H9 (cell line): ENCODE results near the gene SLC17A9. TPM values are rescaled to one million over a fixed set of nuclear protein-coding genes. Genes with fewer than 3 reads are reported as not detected.

ENCODE experiments used
- DNase-seq: peaks from one replicate; pipeline ENCODE4 v3.0.0-alpha.2; 2017
- H2AFZ ChIP-seq: one replicate; pipeline ENCODE4 v1.6.1; 2013; ENCODE audit warnings: mild to moderate bottlenecking, low read length, control low read depth, moderate library complexity
- H2AK5ac ChIP-seq: 2 replicates; pipeline ENCODE4 v1.6.1; 2013; ENCODE audit warnings: low read length, control low read depth, mixed read lengths; ENCODE audit not compliant: insufficient read length
- H2BK120ac ChIP-seq: one replicate; pipeline ENCODE4 v1.6.1; 2013; ENCODE audit warnings: low read depth, mild to moderate bottlenecking, low read length, control low read depth, inconsistent platforms; ENCODE audit not compliant: poor library complexity, severe bottlenecking
- H2BK12ac ChIP-seq: 2 replicates; pipeline ENCODE4 v1.6.1; 2013; ENCODE audit warnings: low read length, control low read depth, mixed read lengths, low read depth; ENCODE audit not compliant: insufficient read length
- H2BK15ac ChIP-seq: 2 replicates; pipeline ENCODE4 v1.6.1; 2013; ENCODE audit warnings: low read depth, low read length, control low read depth
- H2BK20ac ChIP-seq: one replicate; pipeline ENCODE4 v1.6.1; 2013; ENCODE audit warnings: low read depth, mild to moderate bottlenecking, low read length, control low read depth, inconsistent platforms; ENCODE audit not compliant: poor library complexity, severe bottlenecking
- H2BK5ac ChIP-seq: 2 replicates; pipeline ENCODE4 v1.6.1; 2013; ENCODE audit warnings: low read length, control low read depth, mixed read lengths; ENCODE audit not compliant: insufficient read length
- H3K14ac ChIP-seq: 2 replicates; pipeline ENCODE4 v1.6.1; 2013; ENCODE audit warnings: low read length, control low read depth; ENCODE audit not compliant: insufficient read depth
- H3K18ac ChIP-seq: 2 replicates; pipeline ENCODE4 v1.6.1; 2013; ENCODE audit warnings: low read depth, mild to moderate bottlenecking, mixed read lengths, low read length, control low read depth; ENCODE audit not compliant: insufficient read length
- H3K23ac ChIP-seq: 2 replicates; pipeline ENCODE4 v1.6.1; 2013; ENCODE audit warnings: low read length, control low read depth, mixed read lengths, low read depth; ENCODE audit not compliant: insufficient read length
- H3K23me2 ChIP-seq: 2 replicates; pipeline ENCODE4 v1.6.1; 2013; ENCODE audit warnings: low read depth, mild to moderate bottlenecking, mixed read lengths, low read length, control low read depth; ENCODE audit not compliant: insufficient read length, poor library complexity, severe bottlenecking
- H3K27ac ChIP-seq: 2 replicates; pipeline ENCODE4 v1.5.1; 2013; ENCODE audit warnings: low read length, control low read depth, mixed read lengths, low read depth; ENCODE audit not compliant: insufficient read length
- H3K27me3 ChIP-seq: 2 replicates; pipeline ENCODE4 v1.6.1; 2013; ENCODE audit warnings: low read length, control low read depth, inconsistent platforms; ENCODE audit not compliant: insufficient read depth
- H3K4ac ChIP-seq: 2 replicates; pipeline ENCODE4 v1.6.1; 2013; ENCODE audit warnings: low read depth, mild to moderate bottlenecking, control low read depth, inconsistent platforms, low read length, moderate library complexity
- H3K4me1 ChIP-seq: 2 replicates; pipeline ENCODE4 v1.6.1; 2013; ENCODE audit warnings: low read length, control low read depth, inconsistent platforms; ENCODE audit not compliant: insufficient read depth
- H3K4me2 ChIP-seq: 2 replicates; pipeline ENCODE4 v1.6.1; 2013; ENCODE audit warnings: low read length, control low read depth, mixed read lengths; ENCODE audit not compliant: insufficient read length, insufficient read depth
- H3K56ac ChIP-seq: 2 replicates; pipeline ENCODE4 v1.6.1; 2013; ENCODE audit warnings: low read depth, mild to moderate bottlenecking, mixed read lengths, low read length, control low read depth; ENCODE audit not compliant: insufficient read length
- H3K79me1 ChIP-seq: 2 replicates; pipeline ENCODE4 v1.6.1; 2013; ENCODE audit warnings: low read depth, mild to moderate bottlenecking, moderate library complexity, low read length, control low read depth, inconsistent platforms; ENCODE audit not compliant: insufficient read depth, poor library complexity, severe bottlenecking
- H3K79me2 ChIP-seq: 2 replicates; pipeline ENCODE4 v1.6.1; 2013; ENCODE audit warnings: low read length, control low read depth, inconsistent platforms; ENCODE audit not compliant: insufficient read depth
- H3K9ac ChIP-seq: 2 replicates; pipeline ENCODE4 v1.6.1; 2013; ENCODE audit warnings: low read length, control low read depth, mixed read lengths; ENCODE audit not compliant: insufficient read length; ENCODE audit errors: extremely low read depth
- H3K9me3 ChIP-seq: one replicate; pipeline ENCODE4 v1.6.1; 2013; ENCODE audit warnings: low read depth, low read length, inconsistent platforms; ENCODE audit not compliant: control insufficient read depth
- H3T11ph ChIP-seq: one replicate; pipeline ENCODE4 v1.6.1; 2013; ENCODE audit warnings: mild to moderate bottlenecking, low read length, control low read depth, inconsistent platforms
- H4K20me1 ChIP-seq: one replicate; pipeline ENCODE4 v1.6.1; 2013; ENCODE audit not compliant: control insufficient read depth, insufficient read length, insufficient read depth
- H4K5ac ChIP-seq: 2 replicates; pipeline ENCODE4 v1.6.1; 2013; ENCODE audit warnings: low read depth, mild to moderate bottlenecking, mixed read lengths, low read length, control low read depth; ENCODE audit not compliant: insufficient read length
- H4K8ac ChIP-seq: replicated peaks from 2 replicates; pipeline ENCODE4 v1.6.1; 2013; ENCODE audit warnings: low read length, control low read depth, mixed read lengths, low read depth; ENCODE audit not compliant: insufficient read length
- H4K91ac ChIP-seq: 2 replicates; pipeline ENCODE4 v1.6.1; 2013; ENCODE audit warnings: low read depth, mild to moderate bottlenecking, moderate library complexity, mixed read lengths, low read length, control low read depth; ENCODE audit not compliant: insufficient read length
- H3K27ac Mint-ChIP-seq, 3 experiments: 2 replicates in 2 of 3; 3 replicates in 1 of 3; pipeline ENCODE4 v1.8.0; 2020 to 2021; ENCODE audit warnings: mixed read lengths in 3 of 3, mild to moderate bottlenecking in 1 of 3, moderate library complexity in 1 of 3
- H3K27me3 Mint-ChIP-seq: 2 replicates; pipeline ENCODE4 v1.8.0; 2021; ENCODE audit warnings: low read depth, mild to moderate bottlenecking, moderate library complexity, mixed read lengths
- H3K36me3 Mint-ChIP-seq, 3 experiments: 2 replicates in 2 of 3; 3 replicates in 1 of 3; pipeline ENCODE4 v1.8.0; 2020 to 2021; ENCODE audit warnings: low read depth in 3 of 3, mixed read lengths in 3 of 3; ENCODE audit not compliant: insufficient read depth in 1 of 3
- H3K4me1 Mint-ChIP-seq, 2 experiments: 2 replicates each; pipeline ENCODE4 v1.8.0; 2020; ENCODE audit warnings: mixed read lengths in 2 of 2
- H3K4me3 Mint-ChIP-seq, 2 experiments: 2 replicates in 1 of 2; 3 replicates in 1 of 2; pipeline ENCODE4 v1.8.0; 2020 to 2021; ENCODE audit warnings: mild to moderate bottlenecking in 2 of 2, mixed read lengths in 2 of 2, moderate library complexity in 1 of 2
- H3K9me3 Mint-ChIP-seq, 2 experiments: 2 replicates in 1 of 2; 3 replicates in 1 of 2; pipeline ENCODE4 v1.8.0; 2020; ENCODE audit warnings: mild to moderate bottlenecking in 2 of 2, mixed read lengths in 2 of 2, moderate library complexity in 1 of 2
- CTCF ChIP-seq: fragments of 200-600 bp; sonication (generic); conservative IDR thresholded peaks from 3 replicates; pipeline ENCODE4 v1.8.0; 2021; ENCODE audit warnings: antibody characterized with exemption, mild to moderate bottlenecking
- WGBS: extraction: QIAGEN DNeasy Blood & Tissue Kit; methylation state at CpG from one replicate; pipeline ENCODE4 v1.1.7; 2013; ENCODE audit warnings: missing lambda C conversion rate, low lambda C conversion rate, mixed read lengths; ENCODE audit not compliant: insufficient read length; ENCODE audit errors: extremely low coverage; 5-methylcytosine and 5-hydroxymethylcytosine counted together
- total RNA-seq: library from RNA; stranded (reverse); gene quantifications from 2 replicates; pipeline ENCODE4 v1.2.1, GENCODE V29; 2021

Gene SLC17A9
- total RNA-seq, 1 experiment from 2014 or later: 20.9 TPM

DNA sequence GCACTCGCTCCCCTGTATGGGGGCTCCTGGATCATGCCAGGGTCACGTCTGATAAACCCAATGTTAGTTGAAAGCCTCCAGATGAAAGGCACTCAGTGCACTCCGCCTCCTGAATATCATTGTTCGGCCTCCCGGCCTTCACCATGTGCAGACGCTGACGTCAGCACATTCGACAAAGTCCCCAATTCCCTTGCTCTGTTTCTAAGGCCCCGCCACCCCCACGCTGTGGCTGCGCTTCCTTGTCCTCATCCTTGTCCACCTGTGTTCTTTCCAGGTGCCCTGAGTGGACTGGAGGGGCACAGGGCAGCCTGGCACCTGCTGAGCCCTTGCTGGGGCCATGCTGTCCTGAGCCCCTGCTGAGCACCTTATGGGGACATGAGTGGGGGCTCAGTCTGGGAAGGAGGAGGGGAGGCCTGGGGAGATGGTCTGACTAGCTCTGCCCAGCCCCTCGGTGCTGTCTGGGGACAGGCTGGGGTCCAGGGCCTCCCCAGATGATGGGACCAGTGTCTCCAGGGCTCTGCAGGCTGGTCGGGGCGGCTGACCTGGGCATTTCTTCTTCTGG, 64.1 kb downstream of the SLC17A9 start:
- no peak overlapping the region for H2BK20ac ChIP-seq
- H3K9me3 ChIP-seq: no peaks in the 10 kb centered on the region
- peaks cover 36 to 37% of the 10 kb centered on the region in 2 experiments for H3K9me3 Mint-ChIP-seq
- H3K4me1 Mint-ChIP-seq: peaks cover 17 to 25% of the 10 kb centered on the region in 2 experiments
- no peaks in the 10 kb centered on the region for H3K79me1 ChIP-seq
- no peak overlapping the region for H3K9ac ChIP-seq
- peak overlapping the region in 1 of 2 experiments; percentile 38; a peak in 2 of 5 replicates for H3K4me3 Mint-ChIP-seq
- no peak overlapping the region for H3K27ac ChIP-seq
- H2AK5ac ChIP-seq: no peak overlapping the region
- H3K23ac ChIP-seq: no peak overlapping the region
- no peak overlapping the region for H2BK120ac ChIP-seq
- no peak overlapping the region for H4K91ac ChIP-seq
- H4K5ac ChIP-seq: no peak overlapping the region
- WGBS: no CpG with 5 or more reads among the region's 14 CpGs
- H3K18ac ChIP-seq: no peak overlapping the region
- H3K56ac ChIP-seq: no peak overlapping the region
- no peak overlapping the region for H2BK5ac ChIP-seq
- no peak overlapping the region for H3K4me2 ChIP-seq
- peaks cover 13 to 40% (median 13%) of the 10 kb centered on the region in 3 experiments for H3K36me3 Mint-ChIP-seq
- H3K4ac ChIP-seq: no peak overlapping the region
- no peak for DNase-seq
- no peak overlapping the region for H3T11ph ChIP-seq
- H3K14ac ChIP-seq: no peak overlapping the region
- no peak for TF ChIP-seq CTCF
- H3K79me2 ChIP-seq: no peaks in the 10 kb centered on the region
- H3K27ac Mint-ChIP-seq: no peak overlapping the region; a peak in 1 of 7 replicates
- H4K8ac ChIP-seq: no peak overlapping the region
- no peak overlapping the region for H2BK15ac ChIP-seq
- no peak overlapping the region for H2AFZ ChIP-seq
- H4K20me1 ChIP-seq: no peaks in the 10 kb centered on the region
- H3K27me3 ChIP-seq: no peaks in the 10 kb centered on the region
- H3K27me3 Mint-ChIP-seq: peaks cover 43% of the 10 kb centered on the region
- H3K4me1 ChIP-seq: no peaks in the 10 kb centered on the region; the same call in 1 of the 2 replicates
- H2BK12ac ChIP-seq: no peak overlapping the region
- no peaks in the 10 kb centered on the region for H3K23me2 ChIP-seq
